Stimulated activated effector memory CD8-positive, alpha-beta T cell treated with anti-CD3 and anti-CD28 coated beads, Interleukin-12 subunit alpha, Interleukin-12 subunit beta, amount 100 ng/mL, for 72 hours (primary cell): ENCODE measurements around the gene COL1A1.

Experiments
- ATAC-seq: fragments of 150-1000 bp; cut with Tn5 transposase; 2 replicates; pipeline ENCODE4 v1.10.0; 2021
- DNase-seq, 2 donors: peaks; one replicate each; pipeline ENCODE4 v3.0.0; 2021 to 2022; ENCODE audit warnings: low spot score in 2 of 2
- H3K27ac Mint-ChIP-seq: one replicate; pipeline ENCODE4 v1.8.0; 2022; ENCODE audit warnings: mild to moderate bottlenecking, mixed read lengths
- H3K36me3 Mint-ChIP-seq: one replicate; pipeline ENCODE4 v1.8.0; 2022; ENCODE audit warnings: mild to moderate bottlenecking, mixed read lengths
- H3K4me1 Mint-ChIP-seq: one replicate; pipeline ENCODE4 v1.8.0; 2022; ENCODE audit warnings: mixed read lengths
- H3K4me3 Mint-ChIP-seq: one replicate; pipeline ENCODE4 v1.8.0; 2022; ENCODE audit warnings: mild to moderate bottlenecking, mixed read lengths
- H3K9me3 Mint-ChIP-seq: one replicate; pipeline ENCODE4 v1.8.0; 2022; ENCODE audit warnings: mixed read lengths

Gene COL1A1

DNA sequence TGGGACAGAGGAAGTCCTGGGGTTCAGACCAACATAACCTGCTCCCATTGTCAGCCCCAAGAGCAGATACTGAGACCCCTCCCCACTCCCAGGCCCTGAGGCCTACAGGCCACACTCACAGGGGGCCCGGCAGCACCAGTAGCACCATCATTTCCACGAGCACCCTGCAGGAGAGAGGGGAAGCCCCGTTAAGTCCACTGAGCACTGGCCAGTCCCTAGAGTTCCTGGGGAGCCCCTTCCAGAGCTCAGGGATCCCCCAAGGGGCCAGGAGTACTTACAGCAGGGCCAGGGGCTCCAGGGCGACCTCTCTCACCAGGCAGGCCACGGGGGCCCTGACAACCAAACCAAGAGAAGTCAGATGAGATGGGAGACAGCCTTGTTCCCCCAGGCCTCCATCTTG is 5.4 kb downstream of the COL1A1 start:
- H3K27ac Mint-ChIP-seq, result peak overlapping the region; percentile 60
- no peak overlapping the region for H3K4me3 Mint-ChIP-seq

DNA sequence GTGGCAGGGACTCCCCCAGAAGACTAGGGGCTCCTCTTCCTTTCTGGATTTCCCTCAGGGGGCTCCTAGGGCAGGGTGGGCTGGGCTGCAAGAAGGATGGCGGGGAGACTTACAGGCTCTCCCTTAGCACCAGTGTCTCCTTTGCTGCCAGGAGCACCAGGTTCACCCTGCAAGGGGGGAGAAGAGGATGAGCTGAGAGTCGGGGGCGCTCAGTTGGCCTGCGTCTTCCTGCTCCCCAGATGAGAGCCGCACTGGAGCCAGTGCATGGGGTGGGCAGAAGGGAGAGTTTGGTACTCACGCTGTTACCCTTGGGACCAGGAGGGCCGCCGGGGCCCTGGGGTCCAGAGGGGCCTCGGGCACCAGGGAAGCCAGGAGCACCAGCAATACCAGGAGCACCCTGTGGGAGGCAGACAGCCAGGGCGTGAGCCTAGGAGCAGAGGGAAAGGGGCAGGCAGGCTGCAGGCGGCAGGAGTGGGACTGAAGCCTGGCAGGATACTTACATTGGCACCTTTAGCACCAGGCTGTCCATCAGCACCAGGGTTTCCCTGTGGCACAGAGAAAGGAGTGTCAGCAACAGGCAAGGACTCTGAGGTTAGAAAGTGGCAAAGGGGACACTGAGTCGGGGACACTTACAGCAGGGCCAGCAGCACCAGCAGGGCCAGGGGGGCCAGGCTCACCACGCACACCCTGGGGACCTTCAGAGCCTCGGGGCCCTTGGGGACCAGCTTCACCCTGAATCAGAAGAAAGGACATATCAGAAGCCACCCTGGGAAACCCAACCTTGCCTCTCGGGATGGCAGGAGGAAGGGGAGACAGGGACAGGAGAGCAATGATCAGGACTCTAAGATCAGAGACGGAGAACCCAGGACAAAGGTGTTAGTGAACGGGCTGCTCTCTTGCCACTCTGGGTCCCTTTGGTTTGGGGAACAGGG is 6.2 kb downstream of the COL1A1 start:
- no peak for ATAC-seq
- no peak overlapping the region for H3K4me3 Mint-ChIP-seq
- H3K4me1 Mint-ChIP-seq, result no peaks in the 10 kb centered on the region
- H3K36me3 Mint-ChIP-seq, result no peaks in the 10 kb centered on the region
- no peak for DNase-seq
- H3K9me3 Mint-ChIP-seq, result no peaks in the 10 kb centered on the region
- peak overlapping the region; percentile 60 for H3K27ac Mint-ChIP-seq

More for the DNA sequence above, 5.4 kb downstream of the COL1A1 start:
- ATAC-seq (no peak), DNase-seq (no peak)
- Mint-ChIP-seq H3K36me3 (no peaks in the 10 kb centered on the region), H3K9me3 (no peaks in the 10 kb centered on the region), H3K4me1 (peaks cover 5% of the 10 kb centered on the region)

DNA sequence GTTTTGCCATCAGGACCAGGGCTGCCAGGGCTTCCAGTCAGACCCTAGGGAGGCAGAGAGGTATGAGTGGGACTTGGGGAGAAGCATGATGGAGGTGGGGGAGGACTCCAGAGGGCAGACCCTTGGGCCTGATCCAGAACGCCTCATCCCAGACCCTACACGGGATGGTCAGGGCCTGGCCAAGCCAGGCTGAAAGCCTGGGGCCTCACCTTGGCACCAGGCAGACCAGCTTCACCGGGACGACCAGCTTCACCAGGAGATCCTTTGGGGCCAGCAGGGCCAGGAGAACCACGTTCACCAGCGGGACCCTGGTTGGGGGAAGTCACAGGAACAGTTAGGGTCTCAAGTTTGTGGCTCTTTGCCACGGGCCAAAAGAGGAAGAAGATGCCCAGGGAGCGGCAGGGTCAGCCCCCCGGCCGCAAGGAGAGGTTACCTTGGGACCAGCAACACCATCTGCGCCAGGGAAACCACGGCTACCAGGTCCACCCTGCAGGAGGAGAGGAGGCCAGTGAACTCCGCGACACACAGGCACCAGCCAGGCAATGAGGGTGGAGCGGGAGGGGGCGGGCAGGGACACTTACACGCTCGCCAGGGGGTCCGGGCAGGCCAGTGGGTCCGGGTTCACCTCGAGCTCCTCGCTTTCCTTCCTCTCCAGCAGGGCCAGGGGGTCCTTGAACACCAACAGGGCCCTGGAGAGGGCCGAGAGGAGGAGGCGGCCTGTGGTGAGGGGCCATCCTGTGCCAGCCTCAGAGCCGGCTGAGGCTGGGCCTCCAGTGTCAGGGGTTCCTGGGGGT is 7.1 kb downstream of the COL1A1 start:
- Mint-ChIP-seq H3K36me3 (no peaks in the 10 kb centered on the region), H3K27ac (no peak overlapping the region), H3K4me3 (no peak overlapping the region), H3K4me1 (no peaks in the 10 kb centered on the region), H3K9me3 (no peaks in the 10 kb centered on the region)
- DNase-seq (no peak), ATAC-seq (no peak)

DNA sequence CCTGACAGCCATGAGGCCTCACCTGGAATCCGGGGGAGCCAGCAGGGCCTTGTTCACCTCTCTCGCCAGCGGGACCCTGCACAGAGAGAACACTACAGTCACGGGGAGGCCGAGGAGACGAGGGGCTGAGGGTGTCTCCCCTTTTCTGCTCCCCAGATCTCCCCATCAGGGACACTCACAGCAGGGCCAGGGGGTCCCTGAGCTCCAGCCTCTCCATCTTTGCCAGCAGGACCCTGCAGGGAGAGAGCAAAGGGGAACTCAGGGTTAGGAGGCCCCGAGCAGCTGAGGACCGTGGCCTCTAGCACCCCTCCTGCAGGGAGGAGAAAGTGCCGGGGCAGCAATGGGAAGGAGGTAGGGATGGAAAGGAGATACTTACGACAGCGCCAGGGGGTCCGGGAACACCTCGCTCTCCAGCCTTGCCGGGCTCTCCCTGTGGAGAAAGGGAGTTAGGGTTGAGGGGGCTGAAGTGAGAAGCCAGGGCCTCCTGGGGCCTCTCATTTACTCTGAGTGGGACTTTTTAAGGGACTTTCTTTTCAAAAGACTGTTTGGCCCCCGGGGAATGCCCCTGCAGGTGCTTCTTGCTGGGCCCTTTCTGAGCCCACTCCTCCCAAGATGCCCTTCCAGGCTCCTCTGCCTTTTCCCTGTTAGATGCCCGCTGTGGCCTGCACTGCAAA is 8.7 kb downstream of the COL1A1 start:
- Mint-ChIP-seq H3K36me3 (no peaks in the 10 kb centered on the region), H3K4me3 (no peak overlapping the region), H3K9me3 (no peaks in the 10 kb centered on the region), H3K4me1 (no peaks in the 10 kb centered on the region), H3K27ac (no peak overlapping the region)
- DNase-seq (no peak), ATAC-seq (no peak)

DNA sequence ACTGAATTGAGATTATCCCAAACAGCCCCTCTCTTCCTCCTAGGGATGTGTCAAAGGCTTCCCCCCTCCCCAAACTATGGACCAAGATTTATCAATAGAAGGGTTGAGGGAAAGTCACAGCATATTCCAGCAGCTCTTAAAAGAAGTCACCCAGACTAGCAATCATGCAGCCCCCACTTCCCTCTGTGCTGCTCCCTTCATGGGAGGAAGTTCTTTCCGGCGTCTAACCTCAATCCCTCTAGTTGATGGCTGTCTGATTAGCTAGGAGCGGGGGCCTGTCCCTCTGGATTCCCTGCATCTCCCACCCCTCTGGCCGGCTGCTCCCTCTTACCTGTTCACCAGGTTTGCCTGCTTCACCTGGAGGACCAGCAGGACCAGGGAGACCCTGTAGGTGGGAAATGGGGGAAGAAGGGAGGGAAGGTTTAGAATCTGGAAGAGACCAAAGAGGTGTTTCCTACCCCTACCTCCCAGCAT is 9.2 kb downstream of the COL1A1 start:
- DNase-seq, result no peak
- no peak overlapping the region for H3K4me3 Mint-ChIP-seq
- H3K9me3 Mint-ChIP-seq, result no peaks in the 10 kb centered on the region
- H3K4me1 Mint-ChIP-seq, result no peaks in the 10 kb centered on the region
- H3K27ac Mint-ChIP-seq, result no peak overlapping the region
- no peaks in the 10 kb centered on the region for H3K36me3 Mint-ChIP-seq
- ATAC-seq, result no peak

DNA sequence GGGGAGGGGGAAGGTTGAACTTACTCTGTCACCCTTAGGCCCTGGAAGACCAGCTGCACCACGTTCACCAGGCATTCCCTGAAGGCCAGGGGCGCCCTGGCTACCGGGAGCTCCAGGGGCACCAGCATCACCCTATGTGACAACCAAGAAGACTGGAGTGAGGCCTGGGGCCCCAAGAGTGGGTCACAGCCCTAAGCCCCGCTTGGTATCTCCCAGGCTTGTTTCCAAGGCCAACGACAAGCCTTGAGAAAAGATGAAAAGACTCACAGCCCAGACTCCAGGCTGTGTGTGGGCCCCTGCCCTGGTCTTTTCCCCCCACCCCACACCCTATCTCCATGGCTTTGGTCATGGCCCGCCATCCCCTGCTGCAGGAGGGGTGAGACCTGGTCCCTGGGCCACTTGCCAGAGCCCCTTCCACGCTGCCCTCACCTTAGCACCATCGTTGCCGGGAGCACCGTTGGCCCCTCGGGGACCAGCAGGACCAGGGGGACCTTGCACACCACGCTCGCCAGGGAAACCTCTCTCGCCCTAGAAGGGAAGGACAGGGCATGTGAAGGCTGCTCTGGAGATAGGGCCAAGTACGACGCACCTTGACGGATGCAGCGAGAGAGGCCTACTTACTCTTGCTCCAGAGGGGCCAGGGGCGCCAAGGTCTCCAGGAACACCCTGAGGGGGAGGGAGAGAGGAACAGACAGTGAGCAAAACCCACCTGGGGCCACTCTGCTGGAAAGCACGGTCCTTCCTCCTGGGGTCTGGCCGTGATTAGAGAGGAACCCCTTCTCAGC is 9.9 kb downstream of the COL1A1 start:
- H3K4me3 Mint-ChIP-seq, result no peak overlapping the region
- no peaks in the 10 kb centered on the region for H3K4me1 Mint-ChIP-seq
- DNase-seq, result no peak
- no peaks in the 10 kb centered on the region for H3K9me3 Mint-ChIP-seq
- no peak for ATAC-seq
- H3K27ac Mint-ChIP-seq, result peak overlapping the region; percentile 74
- no peaks in the 10 kb centered on the region for H3K36me3 Mint-ChIP-seq

DNA sequence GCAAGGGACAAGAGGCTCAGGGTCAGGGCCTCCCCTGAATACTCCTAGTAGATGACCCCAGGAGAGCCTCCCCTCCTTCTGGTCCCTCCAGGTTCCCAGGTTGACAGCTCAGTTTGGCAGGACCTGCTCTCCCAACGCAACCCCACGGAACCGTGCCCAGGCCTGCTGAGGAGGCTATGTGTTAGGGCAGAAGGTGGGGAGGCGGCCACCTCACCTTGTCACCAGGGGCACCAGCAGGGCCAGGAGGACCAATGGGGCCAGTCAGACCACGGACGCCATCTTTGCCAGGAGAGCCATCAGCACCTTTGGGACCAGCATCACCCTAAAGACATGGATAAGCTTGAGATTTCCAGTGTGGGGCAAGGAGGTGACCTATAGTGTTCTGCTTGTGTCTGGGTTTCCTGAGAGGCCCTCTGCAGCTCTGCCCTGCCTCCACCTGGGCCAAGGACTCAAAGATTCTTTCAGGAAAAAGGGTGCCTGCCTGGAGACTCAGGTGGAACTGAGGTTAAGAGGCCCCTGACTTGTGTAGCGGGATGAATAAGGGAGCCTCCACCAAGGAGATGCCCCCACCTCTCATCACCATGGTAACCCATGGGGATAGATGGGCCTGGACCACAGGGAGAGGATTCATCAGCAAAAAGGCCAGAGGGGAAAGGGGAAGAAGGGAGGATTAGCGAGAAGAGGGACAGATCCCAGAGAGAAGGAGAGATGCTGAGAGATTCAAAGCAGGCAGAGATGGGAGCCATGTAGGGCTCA is 10.7 kb downstream of the COL1A1 start:
- Mint-ChIP-seq H3K4me1 (no peaks in the 10 kb centered on the region), H3K9me3 (no peaks in the 10 kb centered on the region), H3K4me3 (no peak overlapping the region), H3K36me3 (no peaks in the 10 kb centered on the region), H3K27ac (peak overlapping the region; percentile 74)
- no peak for ATAC-seq
- DNase-seq, result no peak

DNA sequence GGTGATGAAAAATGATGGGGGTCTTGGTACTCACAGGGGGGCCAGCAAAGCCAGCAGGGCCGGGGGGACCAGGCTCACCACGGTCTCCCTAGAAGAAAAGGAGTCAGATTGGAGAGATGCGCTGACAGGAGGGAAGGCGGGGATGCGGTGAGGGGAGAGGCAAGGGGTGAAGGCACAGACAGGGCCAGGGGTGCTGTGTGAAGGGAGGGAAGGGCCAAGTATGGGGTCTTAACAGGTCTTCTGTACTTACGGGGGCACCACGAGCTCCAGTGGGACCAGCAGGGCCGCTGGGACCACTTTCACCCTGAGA is 11.2 kb downstream of the COL1A1 start:
- Mint-ChIP-seq H3K4me1 (no peaks in the 10 kb centered on the region), H3K4me3 (no peak overlapping the region), H3K36me3 (no peaks in the 10 kb centered on the region), H3K9me3 (no peaks in the 10 kb centered on the region), H3K27ac (no peak overlapping the region)
- no peak for ATAC-seq
- DNase-seq, result no peak

DNA sequence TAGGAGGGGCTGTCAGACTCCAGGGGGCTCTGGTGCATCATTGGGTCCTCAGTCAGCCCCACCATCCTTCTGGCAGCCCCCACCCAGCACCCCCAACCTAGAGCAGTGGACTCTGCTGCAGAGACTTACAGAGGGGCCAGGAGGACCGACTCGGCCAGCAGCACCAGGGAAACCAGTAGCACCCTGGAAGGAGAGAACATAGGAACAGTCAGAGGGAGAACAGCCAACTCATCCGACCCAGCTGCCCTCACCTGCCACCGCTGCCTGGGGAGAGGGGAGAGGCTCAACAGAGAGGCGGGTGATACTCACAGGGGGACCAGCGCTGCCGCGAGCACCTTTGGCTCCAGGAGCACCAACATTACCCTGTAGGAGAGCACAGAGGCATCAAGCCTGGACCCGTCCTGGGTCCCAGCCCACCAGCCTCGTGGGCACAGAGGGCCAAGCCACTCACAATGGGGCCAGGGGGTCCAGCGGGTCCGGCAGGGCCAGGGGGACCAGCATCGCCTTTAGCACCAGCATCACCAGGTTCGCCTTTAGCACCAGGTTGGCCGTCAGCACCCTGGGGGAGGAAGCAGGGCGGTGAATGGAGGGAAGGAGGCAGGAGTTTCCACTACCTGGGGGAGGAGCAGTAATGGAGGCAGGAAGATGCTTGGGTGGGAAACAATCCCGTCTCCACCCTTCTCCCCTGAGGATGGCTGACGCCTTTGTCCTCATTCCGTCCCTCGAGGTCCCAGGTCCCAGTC is 11.7 kb downstream of the COL1A1 start:
- H3K4me1 Mint-ChIP-seq, result no peaks in the 10 kb centered on the region
- H3K9me3 Mint-ChIP-seq, result no peaks in the 10 kb centered on the region
- no peak overlapping the region for H3K4me3 Mint-ChIP-seq
- H3K36me3 Mint-ChIP-seq, result no peaks in the 10 kb centered on the region
- DNase-seq, result no peak
- ATAC-seq, result no peak
- no peak overlapping the region for H3K27ac Mint-ChIP-seq

DNA sequence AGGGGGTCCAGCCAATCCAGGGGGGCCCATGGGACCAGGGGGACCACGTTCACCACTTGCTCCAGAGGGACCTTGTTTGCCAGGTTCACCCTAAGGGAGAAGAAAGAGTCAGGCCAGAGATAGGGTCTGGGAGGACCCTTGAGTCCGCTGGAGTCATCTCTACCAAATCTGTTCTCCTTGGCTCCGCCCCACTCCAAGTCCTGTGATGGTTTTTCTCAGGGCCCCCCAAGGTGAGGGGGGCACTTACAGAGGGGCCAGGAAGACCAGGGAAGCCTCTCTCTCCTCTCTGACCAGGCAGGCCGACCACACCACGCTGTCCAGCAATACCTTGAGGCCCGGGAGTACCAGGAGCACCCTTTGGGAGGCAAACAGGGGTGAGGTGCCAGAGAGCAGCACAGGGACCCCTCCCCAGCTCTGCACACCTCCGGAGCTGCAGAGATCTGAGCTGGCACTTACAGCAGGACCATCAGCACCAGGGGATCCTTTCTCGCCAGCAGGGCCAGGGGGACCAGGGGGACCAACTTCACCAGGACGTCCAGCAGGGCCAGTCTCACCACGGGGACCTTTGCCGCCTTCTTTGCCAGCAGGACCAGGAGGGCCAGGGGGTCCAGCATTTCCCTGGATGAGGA is 12.4 kb downstream of the COL1A1 start:
- ATAC-seq (no peak), DNase-seq (no peak)
- Mint-ChIP-seq H3K27ac (no peak overlapping the region), H3K36me3 (no peaks in the 10 kb centered on the region), H3K4me3 (no peak overlapping the region), H3K9me3 (no peaks in the 10 kb centered on the region), H3K4me1 (peaks cover 3% of the 10 kb centered on the region)

DNA sequence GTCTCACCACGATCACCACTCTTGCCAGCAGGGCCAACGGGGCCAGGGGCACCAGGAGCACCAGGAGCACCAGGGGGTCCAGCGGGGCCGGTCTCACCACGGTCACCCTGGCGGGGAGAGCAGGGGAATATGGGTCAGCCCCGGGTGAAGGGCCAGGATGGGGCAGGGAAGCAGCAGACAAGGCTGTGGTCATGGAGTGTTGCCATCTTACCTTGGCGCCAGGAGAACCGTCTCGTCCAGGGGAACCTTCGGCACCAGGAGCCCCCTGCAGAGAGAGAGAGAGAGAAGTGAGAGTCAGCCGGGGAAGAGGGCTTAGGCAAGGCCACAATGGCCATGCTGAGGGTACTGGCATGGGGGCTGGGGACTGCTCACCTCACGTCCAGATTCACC is 12.9 kb downstream of the COL1A1 start:
- Mint-ChIP-seq H3K27ac (no peak overlapping the region), H3K9me3 (no peaks in the 10 kb centered on the region)
- DNase-seq, result no peak

DNA sequence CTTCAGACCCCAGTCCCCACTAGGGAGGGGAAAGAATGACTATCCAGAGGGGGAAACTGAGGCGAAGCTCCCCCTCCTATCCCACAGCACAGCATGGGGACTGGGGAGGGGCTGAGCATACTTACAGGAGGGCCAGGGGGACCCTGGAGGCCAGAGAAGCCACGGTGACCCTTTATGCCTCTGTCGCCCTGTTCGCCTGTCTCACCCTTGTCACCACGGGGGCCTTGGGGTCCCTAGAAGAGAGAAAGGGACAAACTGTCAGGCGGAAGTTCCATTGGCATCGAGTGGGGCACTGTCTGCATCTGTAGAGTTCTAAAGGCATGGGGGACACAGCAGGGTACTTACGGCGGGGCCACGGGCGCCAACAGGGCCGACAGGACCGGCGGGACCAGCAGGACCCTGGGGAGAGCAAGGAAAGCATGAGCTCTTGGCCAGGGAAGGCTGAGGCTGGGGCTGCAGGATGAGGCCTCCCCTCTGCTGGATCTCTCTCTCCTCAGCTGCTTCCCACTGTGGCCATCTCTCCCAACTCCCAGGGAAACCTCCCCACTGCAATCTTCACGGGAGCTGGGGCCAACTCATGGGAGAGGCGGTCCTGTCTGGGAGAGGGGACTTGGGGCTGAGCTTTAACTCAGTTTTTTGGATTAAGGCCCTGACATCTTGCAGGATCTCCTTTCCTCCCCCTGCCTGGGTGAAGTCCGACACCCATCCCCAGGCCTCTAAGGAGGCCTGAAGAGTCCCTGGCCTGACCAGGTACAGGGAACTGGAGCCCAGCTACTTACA is 13.5 kb downstream of the COL1A1 start:
- Mint-ChIP-seq H3K4me1 (peaks cover 14% of the 10 kb centered on the region), H3K4me3 (no peak overlapping the region), H3K36me3 (no peaks in the 10 kb centered on the region), H3K27ac (no peak overlapping the region), H3K9me3 (no peaks in the 10 kb centered on the region)
- ATAC-seq, result no peak
- DNase-seq, result no peak

More for the DNA sequence above, 12.9 kb downstream of the COL1A1 start:
- H3K4me1 Mint-ChIP-seq, result peaks cover 8% of the 10 kb centered on the region
- no peak overlapping the region for H3K4me3 Mint-ChIP-seq
- H3K36me3 Mint-ChIP-seq, result no peaks in the 10 kb centered on the region
- no peak for ATAC-seq

DNA sequence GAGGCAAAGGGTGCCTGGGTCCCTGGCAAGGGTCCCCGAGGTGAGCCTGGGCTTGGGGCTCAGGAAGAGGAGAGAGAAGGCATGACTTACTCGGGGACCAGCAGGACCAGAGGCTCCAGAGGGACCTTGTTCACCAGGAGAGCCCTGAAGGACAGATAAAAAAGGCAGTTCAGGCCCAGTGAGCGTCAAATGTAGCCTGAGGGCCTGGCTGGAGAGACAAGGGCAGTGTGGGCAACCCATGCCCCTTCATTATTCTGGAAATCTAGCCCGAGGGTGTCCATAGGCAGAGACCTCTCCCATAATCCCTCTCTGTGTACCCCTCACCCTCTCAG is 14.1 kb downstream of the COL1A1 start:
- no peak overlapping the region for H3K4me3 Mint-ChIP-seq
- H3K36me3 Mint-ChIP-seq, result no peaks in the 10 kb centered on the region
- peaks cover 17% of the 10 kb centered on the region for H3K4me1 Mint-ChIP-seq
- DNase-seq (no peak), ATAC-seq (no peak)
- H3K9me3 Mint-ChIP-seq, result no peaks in the 10 kb centered on the region
- no peak overlapping the region for H3K27ac Mint-ChIP-seq
